Measurements from ENCODE around the gene KIAA0040.
"Not testable (repeated sequence)": the region's sequence is repeated elsewhere in the genome, so short reads cannot be mapped to it uniquely, and the experiment has no call there.

Gene KIAA0040

DNA sequence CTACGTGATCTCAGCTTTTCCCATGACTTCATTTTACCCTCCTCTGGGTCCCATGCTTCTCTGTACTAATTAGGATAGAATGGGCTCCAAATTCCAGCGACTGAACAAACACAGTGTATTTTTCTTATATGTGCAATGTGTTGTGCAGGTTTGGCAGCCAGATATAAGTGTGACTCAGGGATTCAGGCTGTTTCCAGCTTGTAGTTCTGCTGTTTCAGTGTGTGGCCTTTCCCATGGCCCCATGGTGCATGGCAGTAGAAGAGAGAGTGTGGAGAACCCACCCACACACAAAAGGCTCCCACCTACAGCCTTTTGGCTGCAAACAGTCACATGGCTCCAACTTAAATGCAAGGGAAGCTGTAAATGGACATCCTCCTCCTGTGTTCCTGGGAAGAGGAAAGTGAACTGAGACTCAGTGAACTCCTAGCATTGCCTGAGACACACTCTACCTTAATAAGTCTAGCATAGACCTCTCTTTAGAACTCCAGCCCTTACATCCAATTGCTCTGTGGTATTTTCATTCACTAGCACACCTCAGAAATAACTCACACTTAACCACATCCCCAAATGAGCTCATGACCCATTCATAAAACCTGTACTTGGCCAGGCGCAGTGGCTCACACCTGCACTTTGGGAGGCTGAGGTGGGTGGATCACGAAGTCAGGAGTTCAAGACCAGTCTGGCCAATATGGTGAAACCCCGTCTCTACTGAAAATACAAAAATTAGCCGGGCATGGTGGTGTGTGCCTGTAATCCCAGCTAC lies 58.7 kb downstream of the KIAA0040 start:
- DNase-seq = no peak

DNA sequence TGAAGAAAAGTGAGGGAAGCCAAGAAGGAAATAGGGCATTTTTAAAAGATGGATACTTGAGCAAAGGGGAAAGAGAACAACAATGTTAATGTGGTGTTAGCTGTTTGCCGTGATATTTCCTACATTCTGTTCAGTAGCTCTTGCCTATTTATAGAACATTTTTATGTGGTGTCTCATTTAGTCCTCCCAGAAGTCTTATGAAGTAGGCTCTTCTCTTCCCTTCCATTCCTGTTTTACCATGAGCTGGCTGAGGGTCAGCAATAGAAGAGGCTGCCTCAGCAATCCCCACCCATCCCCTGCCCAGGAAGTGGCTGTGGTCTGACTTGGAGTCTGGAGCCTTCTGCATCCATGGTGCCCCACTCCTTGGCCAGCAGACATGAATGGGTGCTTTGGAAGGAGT lies 60.1 kb downstream of the KIAA0040 start:
- DNase-seq = no peak

DNA sequence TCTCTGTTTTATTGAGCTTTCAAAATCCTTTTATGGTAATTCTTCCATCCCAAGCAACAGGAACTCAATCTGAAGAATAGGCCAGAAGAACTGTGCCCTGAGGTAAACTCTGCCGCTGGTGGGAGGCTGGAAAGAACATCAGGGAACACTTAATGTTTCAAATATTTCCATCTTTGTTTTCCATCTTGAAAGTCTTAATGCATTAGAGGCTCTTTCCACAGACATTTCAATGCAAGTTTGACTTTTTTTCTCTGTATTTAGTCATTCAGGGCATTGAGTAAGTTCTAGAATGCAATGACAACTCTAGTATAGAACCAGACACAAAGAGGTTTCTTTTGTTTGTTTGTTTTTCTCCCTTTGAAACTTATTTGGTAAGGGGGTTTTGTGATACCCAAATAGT lies 61.5 kb downstream of the KIAA0040 start:
- no peak for DNase-seq

DNA sequence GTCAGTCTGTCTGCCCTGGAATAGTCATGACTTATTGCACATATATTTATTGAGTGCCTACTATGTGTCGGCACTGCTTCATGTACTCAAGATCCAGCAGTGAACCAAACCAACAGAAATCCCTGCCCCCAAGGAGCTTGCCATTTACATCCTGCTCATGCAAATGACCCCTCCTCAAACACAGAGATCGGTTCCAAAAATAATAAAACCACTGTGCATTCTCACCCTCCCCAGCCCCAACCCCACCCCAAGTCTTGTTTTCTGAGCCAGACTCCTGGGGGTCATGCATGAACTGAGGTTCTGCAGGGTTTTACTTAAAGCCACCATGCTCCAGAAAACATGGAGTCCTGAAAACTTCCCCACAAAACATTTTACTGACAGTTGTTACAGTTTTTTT lies 61.9 kb downstream of the KIAA0040 start:
- DNase-seq = no peak

DNA sequence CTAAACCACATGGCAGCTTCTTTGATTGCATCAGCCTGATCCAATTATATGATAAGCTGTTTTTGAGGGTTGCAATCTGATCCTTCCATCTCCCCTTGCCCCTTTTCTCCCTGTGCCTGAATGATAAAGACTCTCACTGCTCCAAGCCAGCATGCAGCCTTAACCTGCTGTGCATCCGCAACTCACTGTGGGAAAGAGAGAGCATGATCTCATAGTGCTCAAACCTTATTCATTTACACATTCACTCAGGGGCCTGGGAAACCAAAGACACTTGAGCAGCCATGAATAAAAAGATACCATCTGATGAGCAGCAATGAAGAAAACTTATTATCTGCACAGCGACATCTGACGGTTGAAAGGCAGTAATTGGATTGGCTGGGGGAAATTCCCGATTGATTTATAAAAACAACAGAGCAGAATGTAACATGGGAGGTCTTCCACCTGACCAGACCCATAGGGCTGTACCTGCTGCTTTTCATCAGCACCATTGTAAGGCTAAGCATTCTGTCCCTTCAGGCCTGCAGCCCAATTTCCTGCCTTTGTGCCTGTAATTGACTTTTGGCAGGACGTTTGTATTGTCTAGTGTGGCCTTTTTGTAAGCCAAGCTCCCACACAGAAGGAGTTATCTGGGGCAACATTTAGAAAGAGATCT lies 62.5 kb downstream of the KIAA0040 start:
- no peak for DNase-seq

DNA sequence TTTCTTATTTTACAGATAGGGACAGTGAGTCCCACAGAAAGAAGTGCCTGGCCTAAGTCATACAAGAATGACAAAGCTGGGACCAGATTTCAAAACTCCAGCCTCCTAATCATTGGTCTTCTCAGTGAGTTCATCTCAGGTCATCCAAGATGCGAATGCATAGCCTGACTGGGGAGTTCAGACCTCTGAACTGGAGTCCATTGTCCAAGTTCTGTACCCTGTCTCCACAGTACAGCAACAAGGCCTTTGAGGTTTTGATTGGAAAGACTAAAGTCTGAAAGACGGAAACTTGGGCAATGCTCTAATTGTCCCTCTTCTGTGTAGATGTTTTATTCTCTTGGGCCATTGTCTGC lies 63.0 kb downstream of the KIAA0040 start:
- no peak for DNase-seq

DNA sequence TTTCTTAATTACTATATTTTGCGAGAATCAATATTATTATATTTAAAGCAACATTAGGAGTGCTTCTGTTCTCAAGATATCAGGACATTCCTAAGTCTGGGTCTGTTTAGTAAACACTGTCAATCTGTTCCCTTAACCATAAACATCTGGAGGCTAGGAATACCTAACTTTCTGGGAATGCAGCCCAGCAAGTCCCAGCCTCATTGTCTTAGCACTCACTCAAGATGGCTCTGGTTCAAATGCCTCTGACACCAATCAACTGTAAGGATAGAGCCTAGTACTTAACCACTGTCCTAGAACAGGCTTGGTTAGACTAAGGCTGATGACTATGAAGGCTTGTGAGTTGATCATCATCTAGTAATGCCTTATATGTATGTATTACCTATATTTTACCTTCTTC lies 63.4 kb downstream of the KIAA0040 start:
- no peak for DNase-seq

DNA sequence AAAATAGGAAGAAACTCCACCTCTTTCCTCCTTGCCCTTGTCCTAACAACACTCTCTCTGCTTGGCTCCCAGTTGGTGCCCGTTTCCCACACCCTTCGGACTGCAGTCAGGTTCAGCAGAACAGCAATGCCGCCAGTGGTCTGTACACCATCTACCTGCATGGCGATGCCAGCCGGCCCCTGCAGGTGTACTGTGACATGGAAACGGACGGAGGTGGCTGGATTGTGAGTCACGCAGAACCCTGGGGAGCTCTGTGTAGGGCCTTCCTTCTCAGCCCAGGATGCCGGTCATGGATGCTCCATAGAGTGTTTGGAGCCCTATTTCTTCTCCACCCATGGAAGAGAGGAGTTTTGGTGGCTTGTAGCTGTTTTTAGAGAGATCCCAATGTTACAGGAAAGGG lies 64.1 kb downstream of the KIAA0040 start:
- DNase-seq = no peak

DNA sequence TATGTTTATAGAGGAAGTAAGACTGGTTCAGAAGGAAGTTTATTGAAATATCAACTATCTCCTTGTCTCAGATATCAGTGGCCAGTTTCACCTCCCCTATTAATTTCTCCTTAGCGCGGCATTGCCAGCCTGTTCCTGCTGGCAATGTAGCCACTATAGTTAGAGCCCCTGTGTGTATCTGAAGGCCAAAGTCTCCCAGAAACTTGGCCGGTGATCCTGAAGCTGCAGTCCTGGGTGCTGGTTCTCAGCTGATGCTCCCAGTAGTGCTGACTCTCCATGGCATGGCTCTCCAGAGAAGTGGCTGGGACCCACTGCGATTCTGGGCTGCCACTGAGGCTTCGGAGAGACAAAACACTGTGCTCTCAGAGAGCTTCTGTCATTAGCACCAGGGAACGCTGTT lies 65.0 kb downstream of the KIAA0040 start:
- DNase-seq = no peak

DNA sequence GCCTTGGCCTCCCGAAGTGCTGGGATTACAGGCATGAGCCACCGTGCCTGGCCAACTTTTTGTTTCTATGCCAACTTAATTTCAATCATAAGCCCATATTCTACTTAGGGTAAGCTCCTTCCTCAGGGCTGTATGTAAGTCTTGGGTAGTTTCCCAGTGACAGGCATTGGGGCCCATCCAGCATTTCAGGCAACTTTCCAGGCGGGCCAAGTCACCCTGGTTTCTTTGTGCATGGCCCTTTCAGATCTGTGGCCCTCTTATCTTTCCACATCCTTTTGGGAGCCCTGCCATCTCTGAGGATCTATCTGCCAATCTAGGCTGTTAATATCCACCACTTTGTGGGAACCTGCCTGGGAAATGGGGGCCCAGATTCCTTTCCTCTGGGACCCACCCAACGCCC lies 66.2 kb downstream of the KIAA0040 start:
- no peak for DNase-seq

DNA sequence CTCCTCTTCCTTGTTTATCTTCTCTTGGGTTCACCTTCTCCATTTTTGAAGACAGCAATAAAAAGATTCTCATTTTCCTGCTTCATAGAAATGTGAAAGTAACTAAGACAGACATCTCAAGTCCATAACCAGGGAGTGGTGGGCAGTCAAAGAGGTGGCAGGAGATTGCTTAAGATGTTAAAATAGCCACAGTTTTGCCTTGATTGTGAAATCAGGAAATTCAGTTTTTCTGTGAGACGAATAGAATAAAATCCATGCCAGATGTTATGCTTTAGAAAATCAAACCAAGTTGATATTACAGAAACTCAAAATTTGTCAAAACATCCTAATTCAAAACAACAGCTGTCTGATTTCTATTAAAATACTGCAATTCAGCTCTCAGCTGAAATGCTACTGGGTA lies 67.7 kb downstream of the KIAA0040 start:
- DNase-seq = no peak

DNA sequence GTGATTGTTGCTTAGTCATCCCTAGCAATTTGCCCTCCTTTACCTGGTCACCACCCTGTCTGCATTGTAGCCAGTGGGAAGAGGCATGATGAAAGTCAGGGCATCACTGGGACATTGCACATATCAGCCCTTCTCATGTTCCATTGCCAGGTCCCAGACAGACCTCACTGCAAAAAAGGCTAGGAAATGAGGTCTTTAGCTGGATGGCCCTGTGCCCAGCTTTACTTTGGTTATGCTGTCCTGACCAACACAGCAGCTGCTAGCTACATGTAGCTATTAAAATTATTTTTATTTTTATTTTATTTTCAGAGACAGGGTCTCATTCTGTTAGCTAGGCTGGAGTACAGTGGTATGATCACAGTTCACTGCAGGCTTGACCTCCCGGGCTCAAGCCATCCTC lies 72.1 kb downstream of the KIAA0040 start:
- DNase-seq = no peak

DNA sequence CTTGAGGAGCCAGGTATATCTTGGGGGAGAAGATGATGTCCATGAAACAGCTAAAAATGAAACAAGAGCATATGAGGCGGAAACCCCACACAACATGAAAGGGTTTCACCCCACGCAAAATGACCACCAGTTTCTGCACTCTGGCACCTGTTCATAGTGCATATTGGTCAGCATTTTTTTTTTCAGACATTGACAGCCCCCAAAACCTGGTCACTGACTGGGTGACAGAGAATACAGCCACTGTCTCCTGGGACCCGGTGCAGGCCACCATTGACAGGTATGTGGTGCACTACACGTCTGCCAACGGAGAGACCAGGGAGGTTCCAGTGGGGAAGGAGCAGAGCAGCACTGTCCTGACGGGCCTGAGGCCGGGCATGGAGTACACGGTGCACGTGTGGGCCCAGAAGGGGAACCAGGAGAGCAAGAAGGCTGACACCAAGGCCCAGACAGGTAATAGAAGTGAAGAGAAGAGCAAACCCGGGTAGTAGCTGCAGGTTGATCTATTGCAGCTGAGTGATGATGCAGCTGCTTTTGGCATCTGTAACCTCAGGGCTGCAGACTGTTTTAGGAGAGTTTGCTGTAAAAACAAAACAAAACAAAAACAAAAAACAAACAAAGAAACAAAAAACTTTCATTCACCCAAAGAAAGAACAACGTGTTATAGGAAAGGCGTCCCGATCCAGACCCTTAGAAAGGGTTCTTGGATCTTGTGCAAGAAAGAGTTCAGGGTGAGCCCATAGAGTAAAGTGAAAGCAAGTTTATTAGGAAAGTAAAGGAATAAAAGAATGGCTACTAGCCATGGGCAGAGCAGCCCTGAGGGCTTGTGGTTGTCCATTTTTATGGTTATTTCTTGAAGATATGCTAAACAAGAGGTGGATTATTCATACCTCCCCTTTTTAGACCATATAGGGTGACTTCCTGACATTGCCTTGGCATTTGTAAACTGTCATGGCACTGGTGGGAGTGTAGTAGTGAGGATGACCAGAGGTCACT lies 73.9 kb downstream of the KIAA0040 start:
- no peak for DNase-seq

DNA sequence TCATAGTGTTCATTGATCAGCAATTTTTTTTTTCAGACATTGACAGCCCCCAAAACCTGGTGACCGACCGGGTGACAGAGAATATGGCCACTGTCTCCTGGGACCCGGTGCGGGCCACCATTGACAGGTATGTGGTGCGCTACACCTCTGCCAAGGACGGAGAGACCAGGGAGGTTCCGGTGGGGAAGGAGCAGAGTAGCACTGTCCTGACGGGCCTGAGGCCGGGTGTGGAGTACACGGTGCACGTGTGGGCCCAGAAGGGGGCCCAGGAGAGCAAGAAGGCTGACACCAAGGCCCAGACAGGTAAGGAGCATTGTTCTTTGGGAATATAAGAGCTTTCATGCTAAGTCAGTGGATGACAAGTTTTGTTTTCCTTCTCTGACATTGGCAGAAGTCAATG lies 75.7 kb downstream of the KIAA0040 start:
- no peak for DNase-seq

DNA sequence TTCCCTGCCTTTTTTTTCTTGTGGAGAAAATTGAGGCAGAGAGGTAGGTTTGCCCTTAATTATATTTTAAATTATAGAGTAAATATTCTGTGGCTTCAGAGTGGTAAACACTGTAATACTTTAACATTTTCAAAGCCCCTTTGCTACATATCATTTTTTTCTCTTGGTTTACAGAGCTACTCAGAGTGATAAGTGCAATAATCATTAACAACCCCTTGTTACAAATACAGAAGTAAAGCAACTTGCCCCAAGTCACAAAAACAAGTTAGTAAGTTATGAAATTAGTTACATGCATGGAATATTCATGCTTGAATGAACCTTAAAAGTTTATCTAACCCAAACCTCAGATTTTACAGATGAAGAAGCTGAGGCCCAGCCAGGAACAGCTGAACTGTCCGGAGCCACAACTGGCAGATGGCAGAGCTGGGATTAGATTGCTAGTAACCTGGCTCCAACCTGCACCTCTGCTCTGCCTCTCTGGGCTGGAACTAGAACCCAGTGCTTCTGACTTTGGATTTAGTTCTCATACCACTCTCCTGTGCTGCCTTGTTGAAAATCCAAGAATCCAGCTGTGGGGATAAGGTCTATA lies 76.3 kb downstream of the KIAA0040 start:
- DNase-seq = no peak

DNA sequence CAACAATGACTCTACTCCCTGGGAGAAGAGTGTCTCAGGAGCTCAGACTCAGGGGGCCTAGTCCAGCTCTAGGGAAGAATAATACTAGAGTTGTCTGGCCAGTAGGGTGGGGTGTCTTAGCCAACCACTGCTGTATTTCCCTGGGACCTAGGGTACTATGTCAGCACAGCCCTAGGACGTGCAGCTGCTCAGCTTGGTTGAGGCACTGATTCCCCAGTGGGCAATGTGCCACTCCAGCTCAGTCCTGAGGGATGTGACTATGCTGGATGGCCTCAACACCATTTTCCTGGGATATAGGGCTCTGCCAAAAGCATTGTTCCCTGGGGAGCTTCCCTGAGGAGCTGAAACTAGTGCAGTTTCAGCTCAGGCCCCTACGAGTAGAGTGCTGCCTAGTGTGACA lies 77.6 kb downstream of the KIAA0040 start:
- DNase-seq = no peak

DNA sequence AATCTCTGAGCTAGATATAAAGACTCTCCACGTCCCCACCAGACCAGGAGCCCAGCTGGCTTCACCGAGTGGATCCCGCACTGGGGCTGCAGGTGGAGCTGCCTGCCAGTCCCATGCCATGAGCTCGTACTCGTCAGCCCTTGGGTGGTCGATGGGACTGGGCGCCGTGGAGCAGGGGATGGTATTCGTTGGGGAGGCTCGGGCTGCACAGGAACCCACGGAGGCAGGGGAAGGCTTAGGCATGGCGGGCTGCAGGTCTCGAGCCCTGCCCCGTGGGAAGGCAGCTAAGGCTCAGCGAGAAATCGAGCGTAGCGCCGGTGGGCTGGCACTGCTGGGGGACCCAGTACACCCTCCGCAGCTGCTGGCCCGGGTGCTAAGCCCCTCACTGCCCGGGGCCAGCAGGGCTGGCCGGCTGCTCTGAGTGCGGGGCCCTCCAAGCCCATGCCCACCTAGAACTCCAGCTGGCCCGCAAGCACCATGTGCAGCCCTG lies 84.2 kb downstream of the KIAA0040 start:
- DNase-seq = not testable (repeated sequence)
